Astrocyte (in vitro differentiated cells and primary cell): ENCODE results near the gene WWTR1. TPM values are rescaled to one million over a fixed set of nuclear protein-coding genes. Genes with fewer than 3 reads are reported as not detected.

Experiments
- DNase-seq: peaks from one replicate; pipeline ENCODE4 v3.0.0-alpha.2; 2010; ENCODE audit warnings: low read depth
- FAIRE-seq: peaks from 2 replicates; lab custom pipeline; 2011; peaks lifted over from hg19 to GRCh38; lab: Jason Lieb, UNC
- H2AFZ ChIP-seq: 2 replicates; pipeline ENCODE4 v1.6.0; 2012; ENCODE audit warnings: low read depth, low read length, inconsistent platforms
- H3K27ac ChIP-seq: 2 replicates; pipeline ENCODE4 v1.5.1; 2011; ENCODE audit warnings: low read depth, low read length, inconsistent platforms
- H3K27me3 ChIP-seq: 2 replicates; pipeline ENCODE4 v1.6.0; 2011; ENCODE audit warnings: low read length, inconsistent platforms; ENCODE audit not compliant: insufficient read depth
- H3K36me3 ChIP-seq: 2 replicates; pipeline ENCODE4 v1.5.1; 2011; ENCODE audit warnings: low read length, inconsistent platforms; ENCODE audit not compliant: insufficient read depth
- H3K4me1 ChIP-seq: 2 replicates; pipeline ENCODE4 v1.5.1; 2011; ENCODE audit warnings: low read length, inconsistent platforms; ENCODE audit not compliant: insufficient read depth
- H3K4me2 ChIP-seq: 2 replicates; pipeline ENCODE4 v1.6.0; 2012; ENCODE audit warnings: low read length, inconsistent platforms
- H3K4me3 ChIP-seq: 2 replicates; pipeline ENCODE4 v1.5.1; 2011; ENCODE audit warnings: low read depth, mild to moderate bottlenecking, low read length, inconsistent platforms; ENCODE audit not compliant: insufficient read depth
- H3K79me2 ChIP-seq: 2 replicates; pipeline ENCODE4 v1.6.0; 2012; ENCODE audit warnings: mild to moderate bottlenecking, low read length, inconsistent platforms; ENCODE audit not compliant: insufficient read depth
- H3K9ac ChIP-seq: 2 replicates; pipeline ENCODE4 v1.6.0; 2012; ENCODE audit warnings: mild to moderate bottlenecking, low read length, inconsistent platforms
- H3K9me3 ChIP-seq: 2 replicates; pipeline ENCODE4 v1.5.1; 2012; ENCODE audit warnings: low read depth, mild to moderate bottlenecking, low read length, inconsistent platforms; ENCODE audit not compliant: insufficient read depth
- H4K20me1 ChIP-seq: 2 replicates; pipeline ENCODE4 v1.6.0; 2012; ENCODE audit warnings: low read length, inconsistent platforms; ENCODE audit not compliant: insufficient read depth
- H3K27ac Mint-ChIP-seq: one replicate; pipeline ENCODE4 v1.8.0; 2021; ENCODE audit warnings: mild to moderate bottlenecking, mixed read lengths; ENCODE audit not compliant: unreplicated experiment
- H3K27me3 Mint-ChIP-seq: one replicate; pipeline ENCODE4 v1.8.0; 2021; ENCODE audit warnings: low read depth, mixed read lengths; ENCODE audit not compliant: unreplicated experiment
- H3K36me3 Mint-ChIP-seq: one replicate; pipeline ENCODE4 v1.8.0; 2021; ENCODE audit warnings: low read depth, mixed read lengths; ENCODE audit not compliant: unreplicated experiment
- H3K4me1 Mint-ChIP-seq: one replicate; pipeline ENCODE4 v1.8.0; 2021; ENCODE audit warnings: low read depth, mixed read lengths; ENCODE audit not compliant: unreplicated experiment
- H3K4me3 Mint-ChIP-seq: one replicate; pipeline ENCODE4 v1.8.0; 2021; ENCODE audit warnings: mild to moderate bottlenecking, moderate library complexity, mixed read lengths; ENCODE audit not compliant: unreplicated experiment
- H3K9me3 Mint-ChIP-seq: one replicate; pipeline ENCODE4 v1.8.0; 2021; ENCODE audit warnings: mild to moderate bottlenecking, mixed read lengths; ENCODE audit not compliant: unreplicated experiment
- EZH2 ChIP-seq: IDR thresholded peaks from 2 replicates; pipeline ENCODE4 v1.6.1; 2012; ENCODE audit warnings: mild to moderate bottlenecking, low read length, inconsistent platforms; ENCODE audit not compliant: insufficient read depth
- total RNA-seq: library from RNA; stranded (reverse); gene quantifications from 2 replicates; pipeline ENCODE4 v1.2.1, GENCODE V29; 2021
- TF ChIP-seq, protein P1 (sequence below): IDR thresholded peaks from 2 replicates; pipeline ENCODE4 v1.5.1; 2011; ENCODE audit warnings: low read depth, mild to moderate bottlenecking, inconsistent platforms, low read length, moderate library complexity; ENCODE audit not compliant: insufficient read depth

Gene WWTR1
- total RNA-seq, 1 donor from 2014 or later = 94.3 TPM

DNA sequence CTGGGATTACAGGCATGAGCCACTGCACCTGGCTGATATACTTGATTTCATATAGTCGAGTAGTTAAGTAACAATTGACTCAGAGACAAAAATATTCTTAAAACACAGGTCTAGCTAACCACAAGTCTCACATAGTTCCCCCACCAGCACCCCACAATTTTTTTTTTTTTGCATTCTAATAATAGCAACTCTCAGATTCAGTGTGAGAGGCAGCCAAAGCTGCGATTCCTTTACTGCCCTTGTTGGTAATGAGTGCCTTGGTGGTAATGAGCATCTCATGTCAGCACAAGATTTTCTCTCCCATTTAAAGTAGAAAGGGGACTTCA lies 72.5 kb downstream of the WWTR1 start:
- Mint-ChIP-seq H3K27ac (no peak overlapping the region), H3K36me3 (peaks cover 2% of the 10 kb centered on the region), H3K9me3 (no peaks in the 10 kb centered on the region), H3K4me3 (no peak overlapping the region), H3K4me1 (peaks cover 57% of the 10 kb centered on the region), H3K27me3 (no peaks in the 10 kb centered on the region)
- peaks cover 12% of the 10 kb centered on the region for H4K20me1 ChIP-seq
- H2AFZ ChIP-seq = no peak overlapping the region
- no peaks in the 10 kb centered on the region for H3K36me3 ChIP-seq
- FAIRE-seq = no peak
- peak overlapping the region; percentile 10 for H3K4me2 ChIP-seq
- no peak overlapping the region for H3K9ac ChIP-seq
- H3K9me3 ChIP-seq = no peaks in the 10 kb centered on the region
- TF ChIP-seq, protein P1, sequence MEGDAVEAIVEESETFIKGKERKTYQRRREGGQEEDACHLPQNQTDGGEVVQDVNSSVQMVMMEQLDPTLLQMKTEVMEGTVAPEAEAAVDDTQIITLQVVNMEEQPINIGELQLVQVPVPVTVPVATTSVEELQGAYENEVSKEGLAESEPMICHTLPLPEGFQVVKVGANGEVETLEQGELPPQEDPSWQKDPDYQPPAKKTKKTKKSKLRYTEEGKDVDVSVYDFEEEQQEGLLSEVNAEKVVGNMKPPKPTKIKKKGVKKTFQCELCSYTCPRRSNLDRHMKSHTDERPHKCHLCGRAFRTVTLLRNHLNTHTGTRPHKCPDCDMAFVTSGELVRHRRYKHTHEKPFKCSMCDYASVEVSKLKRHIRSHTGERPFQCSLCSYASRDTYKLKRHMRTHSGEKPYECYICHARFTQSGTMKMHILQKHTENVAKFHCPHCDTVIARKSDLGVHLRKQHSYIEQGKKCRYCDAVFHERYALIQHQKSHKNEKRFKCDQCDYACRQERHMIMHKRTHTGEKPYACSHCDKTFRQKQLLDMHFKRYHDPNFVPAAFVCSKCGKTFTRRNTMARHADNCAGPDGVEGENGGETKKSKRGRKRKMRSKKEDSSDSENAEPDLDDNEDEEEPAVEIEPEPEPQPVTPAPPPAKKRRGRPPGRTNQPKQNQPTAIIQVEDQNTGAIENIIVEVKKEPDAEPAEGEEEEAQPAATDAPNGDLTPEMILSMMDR = no peak
- no peak for TF ChIP-seq EZH2
- no peak overlapping the region for H3K27ac ChIP-seq
- H3K27me3 ChIP-seq = no peaks in the 10 kb centered on the region
- peak; percentile 78 for DNase-seq
- H3K4me1 ChIP-seq = peaks cover 69% of the 10 kb centered on the region
- H3K4me3 ChIP-seq = no peak overlapping the region
- peaks cover 80% of the 10 kb centered on the region for H3K79me2 ChIP-seq

- Histone ChIP-seq H3K79me2 (peaks cover 78% of the 10 kb centered on the region), H3K4me2 (peak overlapping the region; percentile 21), H3K4me3 (no peak overlapping the region), H3K4me1 (peaks cover 73% of the 10 kb centered on the region), H3K9me3 (no peaks in the 10 kb centered on the region), H4K20me1 (peaks cover 11% of the 10 kb centered on the region), H3K9ac (no peak overlapping the region), H3K27ac (no peak overlapping the region), H3K36me3 (no peaks in the 10 kb centered on the region), H2AFZ (no peak overlapping the region), H3K27me3 (no peaks in the 10 kb centered on the region)
- TF ChIP-seq, protein P1 = no peak
- no peak for TF ChIP-seq EZH2
- no peak overlapping the region for H3K27ac Mint-ChIP-seq
- H3K36me3 Mint-ChIP-seq = peaks cover 2% of the 10 kb centered on the region
- peaks cover 65% of the 10 kb centered on the region for H3K4me1 Mint-ChIP-seq
- DNase-seq (no peak), FAIRE-seq (no peak)
- no peaks in the 10 kb centered on the region for H3K27me3 Mint-ChIP-seq
- H3K9me3 Mint-ChIP-seq = no peaks in the 10 kb centered on the region
- H3K4me3 Mint-ChIP-seq = no peak overlapping the region
These were observed 73.7 kb downstream of the WWTR1 start for GRCh38 chr3:149583921-149584635.

GRCh38 chr3:149582395-149582794 lies 75.4 kb downstream of the WWTR1 start:
- TF ChIP-seq EZH2 = no peak
- TF ChIP-seq, protein P1 = no peak

More at GRCh38 chr3:149582395-149582794, 75.4 kb downstream of the WWTR1 start:
- Histone ChIP-seq H3K9ac (peak overlapping the region; percentile 70), H3K9me3 (no peaks in the 10 kb centered on the region), H4K20me1 (peaks cover 9% of the 10 kb centered on the region), H3K36me3 (no peaks in the 10 kb centered on the region), H3K4me2 (peak overlapping the region; percentile 76), H3K4me3 (no peak overlapping the region), H3K27ac (peak overlapping the region; percentile 93), H3K27me3 (no peaks in the 10 kb centered on the region), H2AFZ (no peak overlapping the region), H3K79me2 (peaks cover 78% of the 10 kb centered on the region), H3K4me1 (peaks cover 72% of the 10 kb centered on the region)
- no peaks in the 10 kb centered on the region for H3K9me3 Mint-ChIP-seq
- H3K36me3 Mint-ChIP-seq = peaks cover 2% of the 10 kb centered on the region
- DNase-seq (no peak), FAIRE-seq (no peak)
- no peak overlapping the region for H3K27ac Mint-ChIP-seq
- H3K4me3 Mint-ChIP-seq = peak overlapping the region; percentile 17
- H3K27me3 Mint-ChIP-seq = no peaks in the 10 kb centered on the region
- peaks cover 74% of the 10 kb centered on the region for H3K4me1 Mint-ChIP-seq
